BLaER1 treated with 17β-estradiol and CSF1 and Interleukin-3, amounts not matched to agents 10 nM and 100 nM (cell line): ENCODE measurements around the gene CLIC2.
A peak's percentile ranks its signal among the peaks of the same experiment; 100 is the strongest.

Experiments used
- H3K27ac ChIP-seq, 11 experiments: shearing (Covaris generic); formaldehyde crosslinking; 2 replicates each; pipeline ENCODE4 v1.8.1; 2022
- H3K27me3 ChIP-seq, 11 experiments: shearing (Covaris generic); formaldehyde crosslinking; 2 replicates each; pipeline ENCODE4 v1.8.1; 2022
- H3K36me3 ChIP-seq, 11 experiments: shearing (Covaris generic); formaldehyde crosslinking; 2 replicates each; pipeline ENCODE4 v1.8.1; 2022
- H3K4me1 ChIP-seq, 10 experiments: shearing (Covaris generic); formaldehyde crosslinking; 2 replicates each; pipeline ENCODE4 v1.8.1; 2022
- H3K4me2 ChIP-seq, 11 experiments: shearing (Covaris generic); formaldehyde crosslinking; 2 replicates each; pipeline ENCODE4 v1.8.1; 2022
- H3K4me3 ChIP-seq, 10 experiments: shearing (Covaris generic); formaldehyde crosslinking; 2 replicates each; pipeline ENCODE4 v1.8.1; 2022
- H3K9ac ChIP-seq, 11 experiments: shearing (Covaris generic); formaldehyde crosslinking; 2 replicates each; pipeline ENCODE4 v1.8.1; 2022
- H3K9me3 ChIP-seq, 11 experiments: shearing (Covaris generic); formaldehyde crosslinking; replicated peaks in 1 of 11; 2 replicates each; pipeline ENCODE4 v1.8.1; 2022
- H4K20me1 ChIP-seq, 11 experiments: shearing (Covaris generic); formaldehyde crosslinking; 2 replicates each; pipeline ENCODE4 v1.8.1; 2022
- Cebpa-rat ChIP-seq, 11 experiments: shearing (Covaris generic); IDR thresholded peaks; 2 replicates each; pipeline ENCODE4 v1.8.1; 2022

Gene CLIC2

DNA sequence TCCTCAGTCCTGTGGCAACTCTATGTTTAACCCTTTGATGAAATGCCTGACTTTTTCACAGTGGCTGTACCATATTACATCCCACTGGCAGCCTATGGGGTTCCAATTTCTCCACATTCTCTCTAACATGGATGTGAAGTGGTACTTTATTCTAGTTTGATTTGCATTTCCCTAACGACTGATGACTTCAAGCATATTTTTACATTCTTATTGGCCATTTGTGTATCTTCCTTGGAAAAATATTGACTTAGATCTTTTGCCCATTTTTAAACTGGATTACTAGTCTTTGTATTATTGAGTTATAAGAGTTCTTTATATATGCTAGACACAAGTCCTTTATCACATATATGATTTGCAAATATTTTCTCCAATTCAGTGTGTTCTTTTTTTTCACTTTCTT lies 68.0 kb downstream of the CLIC2 start:
- TF ChIP-seq Cebpa-rat (IDR thresholded peaks at IDR 0.05) = no peak
- Histone ChIP-seq H3K36me3 (no peaks in the 10 kb centered on the region), H4K20me1 (0 out of 22 replicates have a peak, but pooled peaks cover 0 to 10% (median 0%) of the 10 kb centered on the region in 11 experiments), H3K4me3 (no peak overlapping the region), H3K4me1 (peaks cover 4 to 16% (median 10%) of the 10 kb centered on the region in 10 experiments; a peak in 12 of 20 replicates), H3K9ac (no peak overlapping the region), H3K27me3 (peaks cover 0 to 6% (median 0%) of the 10 kb centered on the region in 11 experiments; a peak in 5 of 22 replicates), H3K4me2 (no peak overlapping the region), H3K9me3 (peaks cover 0 to 13% (median 7%) of the 10 kb centered on the region in 11 experiments; a peak in 14 of 22 replicates), H3K27ac (no peak overlapping the region)

DNA sequence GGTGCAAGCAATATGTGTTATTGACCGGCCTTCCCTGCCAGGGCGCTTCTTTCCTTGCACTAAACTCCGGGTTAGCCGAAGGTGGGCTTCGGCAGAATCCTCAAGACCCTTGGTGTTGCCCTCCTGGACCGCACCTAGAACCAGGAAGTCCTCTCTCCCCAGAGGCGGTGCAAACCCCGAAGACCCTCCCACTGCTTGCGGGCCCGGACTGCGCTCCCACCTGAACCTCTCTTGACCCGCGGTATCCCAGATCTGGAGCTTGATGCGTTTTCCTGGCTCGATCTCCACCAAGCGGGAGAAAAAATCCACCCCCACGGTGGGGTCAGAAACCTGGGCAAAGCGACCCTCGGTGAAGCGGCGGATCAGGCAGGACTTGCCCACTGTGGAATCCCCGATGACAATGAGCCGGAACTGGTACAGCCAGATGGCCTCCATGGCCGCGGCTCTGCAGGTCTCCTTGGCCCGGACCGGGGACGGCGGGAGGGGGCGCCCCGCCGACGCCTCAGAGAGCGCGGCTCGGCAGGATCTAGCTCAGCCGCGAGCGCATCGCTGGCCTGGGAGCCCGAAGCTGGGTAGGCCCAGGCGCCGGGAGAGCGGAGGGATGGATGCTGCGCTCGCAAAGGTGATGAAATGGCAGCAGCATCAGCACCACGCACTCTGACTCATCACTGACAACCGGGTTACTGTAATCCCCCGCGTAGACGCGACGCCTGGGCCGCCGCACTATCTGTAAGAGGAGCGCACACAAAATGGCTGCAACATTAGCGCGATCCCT lies 70.4 kb downstream of the CLIC2 start, which contains the start of gene RAB39B:
Gene RAB39B, minus strand, starts transcription at position 638 of the 775 bp plus-strand sequence. Its CDS starts 203 bp downstream, at position 435.
- Histone ChIP-seq H4K20me1 (0 out of 22 replicates have a peak, but pooled peaks cover 0 to 18% (median 0%) of the 10 kb centered on the region in 11 experiments), H3K4me3 (peak within 1 kb of the TSS; percentile 56 to 81 (median 71)), H3K27ac (peak within 1 kb of the TSS in 10 of 11 experiments; percentile 51 to 83 (median 77); a peak in 20 of 22 replicates)

DNA sequence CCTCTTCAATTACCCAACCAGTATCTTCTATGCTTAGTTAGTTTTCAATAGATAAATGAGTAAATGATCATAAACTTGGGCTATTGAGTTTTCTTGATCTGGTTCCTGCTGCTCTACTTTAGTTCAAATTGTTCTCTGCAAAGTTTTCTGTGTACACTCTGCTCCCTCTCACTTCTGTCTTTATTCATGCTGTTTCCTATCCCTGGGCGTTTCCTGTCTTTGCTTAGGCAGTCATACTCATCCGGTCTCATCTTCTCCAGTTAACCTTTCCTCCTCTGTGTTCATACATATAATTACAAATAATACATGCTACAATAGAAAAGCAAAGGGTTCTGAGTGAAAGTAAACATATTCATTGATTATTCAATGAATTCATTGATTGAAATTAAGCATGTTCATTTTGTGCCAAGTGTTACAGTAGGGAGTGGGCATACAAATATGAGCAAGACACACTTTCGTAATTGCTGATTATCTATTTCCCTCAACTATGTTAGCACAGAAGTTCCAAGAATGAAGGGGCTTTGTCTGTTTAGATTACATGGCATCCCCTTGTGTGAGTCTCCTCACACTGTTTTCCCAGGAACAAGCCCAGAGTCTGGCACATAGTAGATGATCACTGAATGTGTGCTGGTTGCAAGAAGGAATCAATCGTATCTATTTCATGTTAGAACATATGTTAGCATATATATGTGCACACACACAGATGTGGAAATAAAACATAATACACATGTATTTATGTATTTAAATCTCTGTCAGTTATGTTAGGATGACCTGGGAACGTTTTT lies 71.3 kb downstream of the CLIC2 start:
- peak overlapping the region in 7 of 11 experiments; percentile 65 to 83 (median 78); a peak in 11 of 22 replicates for H3K27ac ChIP-seq
- peak overlapping the region; percentile 56 to 81 (median 71) for H3K4me3 ChIP-seq
- H3K36me3 ChIP-seq = peaks cover 0 to 14% (median 6%) of the 10 kb centered on the region in 11 experiments; a peak in 7 of 22 replicates
- no peak for TF ChIP-seq Cebpa-rat (IDR thresholded peaks at IDR 0.05)
- 0 out of 22 replicates have a peak, but pooled peaks cover 0 to 18% (median 0%) of the 10 kb centered on the region in 11 experiments for H4K20me1 ChIP-seq
- no peaks in the 10 kb centered on the region for H3K9me3 ChIP-seq
- H3K27me3 ChIP-seq = peaks cover 0 to 31% (median 10%) of the 10 kb centered on the region in 11 experiments; a peak in 11 of 22 replicates
- H3K9ac ChIP-seq = peak overlapping the region in 9 of 11 experiments; percentile 67 to 85 (median 79); a peak in 17 of 22 replicates
- H3K4me1 ChIP-seq = peaks cover 4 to 16% (median 10%) of the 10 kb centered on the region in 10 experiments; a peak in 12 of 20 replicates
- H3K4me2 ChIP-seq = peak overlapping the region; percentile 46 to 86 (median 76)

More for the DNA sequence above, 70.4 kb downstream of the CLIC2 start, which contains the start of gene RAB39B:
- peaks cover 0 to 14% (median 6%) of the 10 kb centered on the region in 11 experiments; a peak in 7 of 22 replicates for H3K36me3 ChIP-seq
- peaks cover 0 to 23% (median 8%) of the 10 kb centered on the region in 11 experiments; a peak in 8 of 22 replicates for H3K27me3 ChIP-seq
- TF ChIP-seq Cebpa-rat (IDR thresholded peaks at IDR 0.05) = peak in 1 of 11 experiments; percentile 46; a peak in 1 of 22 replicates
- H3K9ac ChIP-seq = peak within 1 kb of the TSS; percentile 53 to 85 (median 78); a peak in 21 of 22 replicates
- H3K9me3 ChIP-seq = no peaks in the 10 kb centered on the region; a peak in 1 of 22 replicates
- peak within 1 kb of the TSS; percentile 46 to 86 (median 76) for H3K4me2 ChIP-seq
- H3K4me1 ChIP-seq = peaks cover 4 to 16% (median 10%) of the 10 kb centered on the region in 10 experiments; a peak in 12 of 20 replicates

DNA sequence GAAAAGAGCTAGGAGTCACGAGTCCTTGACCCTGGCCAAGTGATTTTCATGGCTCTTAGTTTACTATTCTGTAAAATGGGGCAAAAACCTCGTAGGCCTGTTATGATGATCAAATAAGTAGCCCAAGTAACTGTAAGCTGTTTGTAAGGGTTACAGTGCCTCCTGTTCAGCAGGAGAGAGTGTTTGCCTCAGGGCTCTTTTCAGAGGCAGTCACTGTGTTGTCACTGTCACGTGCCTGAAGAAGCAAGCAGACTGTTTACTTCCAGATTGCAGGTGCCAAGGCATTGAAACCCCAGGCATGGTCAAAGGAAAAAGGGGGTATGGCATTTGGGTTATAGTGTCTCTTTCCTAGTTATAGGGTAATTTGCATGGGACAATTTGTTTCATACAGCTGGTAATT lies 74.7 kb downstream of the CLIC2 start:
- peaks cover 7 to 62% (median 37%) of the 10 kb centered on the region in 11 experiments; a peak in 20 of 22 replicates for H3K27me3 ChIP-seq
- 0 out of 22 replicates have a peak, but pooled peaks cover 0 to 18% (median 0%) of the 10 kb centered on the region in 11 experiments for H4K20me1 ChIP-seq
- H3K4me1 ChIP-seq = peaks cover 4 to 16% (median 10%) of the 10 kb centered on the region in 10 experiments; a peak in 12 of 20 replicates
- TF ChIP-seq Cebpa-rat (IDR thresholded peaks at IDR 0.05) = no peak
- no peak overlapping the region for H3K9ac ChIP-seq
- H3K36me3 ChIP-seq = peaks cover 0 to 14% (median 6%) of the 10 kb centered on the region in 11 experiments; a peak in 7 of 22 replicates
- no peak overlapping the region for H3K4me3 ChIP-seq
- H3K4me2 ChIP-seq = no peak overlapping the region
- H3K27ac ChIP-seq = no peak overlapping the region
- H3K9me3 ChIP-seq = no peaks in the 10 kb centered on the region

DNA sequence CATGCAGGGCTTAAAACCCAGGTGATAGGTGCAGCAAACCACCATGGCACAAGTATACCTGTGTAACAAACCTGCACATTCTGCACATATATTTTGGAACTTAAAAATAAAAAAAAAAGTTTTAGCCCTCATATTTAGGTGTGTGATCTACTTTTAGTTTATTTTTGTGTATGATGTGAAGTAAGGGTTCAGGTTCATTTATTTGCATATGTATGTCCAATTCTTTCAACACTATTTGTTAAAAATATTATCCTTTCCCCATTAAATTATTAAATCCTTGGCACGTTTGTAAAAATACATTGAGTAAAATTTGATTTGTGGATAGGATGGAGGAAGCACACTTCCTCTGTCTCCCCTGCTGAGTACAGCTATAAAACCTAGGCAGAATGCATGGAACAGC lies 83.0 kb downstream of the CLIC2 start:
- no peak overlapping the region for H3K27ac ChIP-seq
- H4K20me1 ChIP-seq = no peaks in the 10 kb centered on the region
- no peaks in the 10 kb centered on the region for H3K36me3 ChIP-seq
- TF ChIP-seq Cebpa-rat (IDR thresholded peaks at IDR 0.05) = no peak
- no peak overlapping the region for H3K9ac ChIP-seq
- peaks cover 21 to 88% (median 65%) of the 10 kb centered on the region in 11 experiments; a peak in 21 of 22 replicates for H3K27me3 ChIP-seq
- no peak overlapping the region for H3K4me3 ChIP-seq
- no peak overlapping the region for H3K4me2 ChIP-seq
- H3K9me3 ChIP-seq = no peaks in the 10 kb centered on the region; a peak in 1 of 22 replicates
- H3K4me1 ChIP-seq = no peaks in the 10 kb centered on the region

DNA sequence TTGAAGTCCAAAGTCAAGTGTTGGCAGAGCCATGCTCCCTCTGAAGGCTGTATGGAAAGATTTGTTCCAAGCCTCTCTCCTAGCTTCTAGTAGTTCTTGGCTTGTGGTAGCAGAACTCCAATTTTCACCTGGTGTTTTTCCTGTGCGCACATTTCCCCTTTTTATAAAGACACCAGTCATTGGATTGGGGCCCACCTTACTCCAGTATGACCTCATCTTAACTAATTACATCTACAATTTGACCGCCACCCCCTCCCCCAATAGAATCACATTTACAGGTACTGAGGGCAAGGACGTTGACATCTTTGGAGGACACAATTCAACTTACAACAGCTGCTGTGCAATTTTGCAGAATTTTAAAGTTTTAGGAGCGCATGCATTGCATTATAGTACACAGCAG lies 86.9 kb downstream of the CLIC2 start:
- no peak overlapping the region for H3K27ac ChIP-seq
- H3K36me3 ChIP-seq = no peaks in the 10 kb centered on the region
- peaks cover 0 to 3% (median 0%) of the 10 kb centered on the region in 10 experiments; a peak in 2 of 20 replicates for H3K4me1 ChIP-seq
- no peak overlapping the region for H3K4me2 ChIP-seq
- H3K27me3 ChIP-seq = peaks cover 10 to 73% (median 43%) of the 10 kb centered on the region in 11 experiments; a peak in 21 of 22 replicates
- H3K4me3 ChIP-seq = no peak overlapping the region
- no peak for TF ChIP-seq Cebpa-rat (IDR thresholded peaks at IDR 0.05)
- H4K20me1 ChIP-seq = no peaks in the 10 kb centered on the region; a peak in 1 of 22 replicates
- no peak overlapping the region for H3K9ac ChIP-seq
- no peaks in the 10 kb centered on the region; a peak in 1 of 22 replicates for H3K9me3 ChIP-seq

DNA sequence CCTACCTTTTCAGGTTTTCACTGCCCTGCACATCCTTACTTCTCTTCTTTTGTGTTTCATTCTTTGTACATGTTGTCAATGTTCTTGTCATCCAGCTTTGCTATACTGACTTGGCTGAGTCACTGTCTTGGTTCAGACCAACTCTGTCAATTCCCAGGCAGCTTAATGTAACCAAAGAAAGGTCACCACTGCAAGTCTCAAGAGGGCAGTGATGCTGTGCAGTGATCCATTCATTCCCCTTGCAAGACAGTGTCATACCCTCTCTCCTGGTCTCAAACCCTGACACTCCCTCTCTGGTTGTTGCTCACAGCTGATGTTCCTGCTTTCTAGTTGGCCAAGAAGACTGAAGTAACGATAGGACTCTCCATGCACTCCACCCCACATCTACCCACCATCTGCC lies 87.7 kb downstream of the CLIC2 start:
- H3K4me3 ChIP-seq = no peak overlapping the region
- no peak for TF ChIP-seq Cebpa-rat (IDR thresholded peaks at IDR 0.05)
- no peak overlapping the region for H3K27ac ChIP-seq
- H3K9me3 ChIP-seq = no peaks in the 10 kb centered on the region
- no peaks in the 10 kb centered on the region for H3K36me3 ChIP-seq
- no peak overlapping the region for H3K9ac ChIP-seq
- no peaks in the 10 kb centered on the region; a peak in 1 of 22 replicates for H4K20me1 ChIP-seq
- peaks cover 9 to 69% (median 41%) of the 10 kb centered on the region in 11 experiments; a peak in 21 of 22 replicates for H3K27me3 ChIP-seq
- H3K4me1 ChIP-seq = peaks cover 0 to 10% (median 3%) of the 10 kb centered on the region in 10 experiments; a peak in 6 of 20 replicates
- no peak overlapping the region for H3K4me2 ChIP-seq

DNA sequence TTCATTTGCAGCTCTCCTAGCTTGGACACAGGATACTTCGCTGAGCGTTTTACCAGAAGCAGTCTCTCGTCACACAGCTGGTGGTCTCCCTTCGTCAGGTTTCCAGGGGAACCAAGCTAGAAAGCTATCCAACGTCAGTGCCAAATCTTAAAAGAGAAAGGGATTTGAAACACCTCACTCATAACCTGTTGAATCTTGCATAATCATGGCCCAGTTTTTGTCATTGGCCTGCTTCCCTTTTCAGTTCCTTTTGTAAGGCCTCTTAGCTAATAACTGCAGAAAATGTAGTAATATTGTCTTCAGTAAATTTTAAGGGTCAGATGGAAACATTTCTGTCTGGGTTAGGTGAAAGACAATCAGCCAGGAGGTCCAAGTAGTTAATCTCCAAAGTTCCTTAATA lies 92.1 kb downstream of the CLIC2 start:
- H3K9ac ChIP-seq = no peak overlapping the region
- H3K27me3 ChIP-seq = peaks cover 4 to 72% (median 25%) of the 10 kb centered on the region in 11 experiments; a peak in 18 of 22 replicates
- peaks cover 8 to 28% (median 21%) of the 10 kb centered on the region in 11 experiments; a peak in 20 of 22 replicates for H3K36me3 ChIP-seq
- H3K9me3 ChIP-seq = no peaks in the 10 kb centered on the region
- H3K27ac ChIP-seq = peak overlapping the region in 1 of 11 experiments; percentile 39; a peak in 1 of 22 replicates
- peak overlapping the region in 4 of 11 experiments; percentile 4 to 19 (median 6); a peak in 5 of 22 replicates for H3K4me2 ChIP-seq
- no peak overlapping the region for H3K4me3 ChIP-seq
- TF ChIP-seq Cebpa-rat (IDR thresholded peaks at IDR 0.05) = no peak; a peak in 2 of 22 replicates
- H3K4me1 ChIP-seq = peaks cover 0 to 10% (median 3%) of the 10 kb centered on the region in 10 experiments; a peak in 6 of 20 replicates
- H4K20me1 ChIP-seq = peaks cover 0 to 1% (median 0%) of the 10 kb centered on the region in 11 experiments; a peak in 2 of 22 replicates
